ENCODE measurements around the gene CORT. TPM values are rescaled to one million over a fixed set of nuclear protein-coding genes. Genes with fewer than 3 reads are reported as not detected.
"Not testable (repeated sequence)": the region's sequence is repeated elsewhere in the genome, so short reads cannot be mapped to it uniquely, and the experiment has no call there.

The CORT gene
- polyA plus RNA-seq, 4 donors: 0.97 to 1.3 TPM; not detected in 2

- FAIRE-seq: no peak
- peaks cover 0 to 10% (median 0%) of the 10 kb centered on the region in 3 donors for H3K4me1 ChIP-seq (ENCODE audit: control insufficient read depth in 3 of 3, insufficient read depth in 2 of 3, low read depth in 1 of 3, low read length in 2 of 3)
- H3K27me3 ChIP-seq (ENCODE audit: control insufficient read depth in 3 of 3, insufficient read depth in 3 of 3, low read length in 3 of 3): no peaks in the 10 kb centered on the region
- H3K36me3 ChIP-seq (ENCODE audit: control insufficient read depth in 3 of 3, insufficient read depth in 2 of 3, low read depth in 1 of 3, low read length in 3 of 3): peaks cover 19 to 45% (median 21%) of the 10 kb centered on the region in 3 donors
- H3K27ac ChIP-seq (ENCODE audit: low read depth in 1 of 3, low read length in 2 of 3): no peak overlapping the region
- H3K9me3 ChIP-seq (ENCODE audit: control insufficient read depth in 2 of 2, insufficient read depth in 1 of 2, low read depth in 1 of 2, low read length in 1 of 2): no peaks in the 10 kb centered on the region
- H3K4me3 ChIP-seq (ENCODE audit: low read depth in 1 of 3, low read length in 3 of 3): no peak overlapping the region
- WGBS, 3 donors: 97 to 98% (median 98%) methylated on average over 5 of the region's 5 CpGs
- no peak for DNase-seq
Measured at GRCh38 chr1:10421637-10422036, 28.2 kb upstream of the CORT start.

GRCh38 chr1:10424034-10424433 lies 25.8 kb upstream of the CORT start:
- DNase-seq (no peak), FAIRE-seq (no peak)
- Histone ChIP-seq H3K36me3 (ENCODE audit: control insufficient read depth in 3 of 3, insufficient read depth in 2 of 3, low read depth in 1 of 3, low read length in 3 of 3) (peaks cover 11 to 25% (median 11%) of the 10 kb centered on the region in 3 donors), H3K27ac (ENCODE audit: low read depth in 1 of 3, low read length in 2 of 3) (peak overlapping the region in 1 of 3 donors; percentile 50), H3K4me3 (ENCODE audit: low read depth in 1 of 3, low read length in 3 of 3) (no peak overlapping the region), H3K4me1 (ENCODE audit: control insufficient read depth in 3 of 3, insufficient read depth in 2 of 3, low read depth in 1 of 3, low read length in 2 of 3) (peaks cover 0 to 10% (median 6%) of the 10 kb centered on the region in 3 donors), H3K9me3 (ENCODE audit: control insufficient read depth in 2 of 2, insufficient read depth in 1 of 2, low read depth in 1 of 2, low read length in 1 of 2) (no peaks in the 10 kb centered on the region), H3K27me3 (ENCODE audit: control insufficient read depth in 3 of 3, insufficient read depth in 3 of 3, low read length in 3 of 3) (no peaks in the 10 kb centered on the region)
- WGBS, 3 donors: 59 to 78% (median 66%) methylated on average over 9 of the region's 9 CpGs

DNA sequence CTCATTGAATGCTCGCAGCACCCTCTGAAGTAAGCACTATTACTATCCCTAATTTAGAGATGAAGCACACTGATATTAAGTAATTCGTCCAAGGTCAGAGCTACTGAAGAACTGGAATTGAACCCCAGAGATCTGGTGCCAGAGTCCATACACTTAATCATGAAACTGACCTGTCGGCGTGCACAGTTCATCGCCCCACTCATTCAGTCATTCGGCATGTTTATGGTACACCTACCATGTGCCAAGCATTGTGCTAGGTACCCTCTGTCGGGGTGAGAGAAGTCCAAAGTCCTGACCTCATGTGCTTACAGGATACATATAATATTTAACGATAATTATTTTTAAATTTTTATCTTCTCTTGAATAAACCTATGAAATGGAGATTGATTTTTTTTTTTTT lies 25.2 kb upstream of the CORT start:
- no peaks in the 10 kb centered on the region for H3K9me3 ChIP-seq (ENCODE audit: control insufficient read depth in 2 of 2, insufficient read depth in 1 of 2, low read depth in 1 of 2, low read length in 1 of 2)
- DNase-seq: peak; percentile 21 to 93

GRCh38 chr1:10425826-10426534 lies 23.9 kb upstream of the CORT start:
- Histone ChIP-seq H3K4me1 (ENCODE audit: control insufficient read depth in 3 of 3, insufficient read depth in 2 of 3, low read depth in 1 of 3, low read length in 2 of 3) (peaks cover 0 to 12% (median 9%) of the 10 kb centered on the region in 3 donors), H3K36me3 (ENCODE audit: control insufficient read depth in 3 of 3, insufficient read depth in 2 of 3, low read depth in 1 of 3, low read length in 3 of 3) (peaks cover 0 to 10% (median 4%) of the 10 kb centered on the region in 3 donors), H3K27ac (ENCODE audit: low read depth in 1 of 3, low read length in 2 of 3) (peak overlapping the region in 1 of 3 donors; percentile 48)
- not testable (repeated sequence) for DNase-seq; H3K27me3 ChIP-seq (ENCODE audit: control insufficient read depth in 3 of 3, insufficient read depth in 3 of 3, low read length in 3 of 3); FAIRE-seq; H3K4me3 ChIP-seq (ENCODE audit: low read depth in 1 of 3, low read length in 3 of 3); H3K9me3 ChIP-seq (ENCODE audit: control insufficient read depth in 2 of 2, insufficient read depth in 1 of 2, low read depth in 1 of 2, low read length in 1 of 2)
- 85 to 89% (median 88%) methylated on average over 19 to 21 of the region's 21 CpGs for WGBS, 3 donors

More for the DNA sequence above, 25.2 kb upstream of the CORT start:
- Histone ChIP-seq H3K27me3 (ENCODE audit: control insufficient read depth in 3 of 3, insufficient read depth in 3 of 3, low read length in 3 of 3) (no peaks in the 10 kb centered on the region), H3K27ac (ENCODE audit: low read depth in 1 of 3, low read length in 2 of 3) (peak overlapping the region in 1 of 3 donors; percentile 50), H3K4me3 (ENCODE audit: low read depth in 1 of 3, low read length in 3 of 3) (no peak overlapping the region), H3K36me3 (ENCODE audit: control insufficient read depth in 3 of 3, insufficient read depth in 2 of 3, low read depth in 1 of 3, low read length in 3 of 3) (peaks cover 5 to 19% (median 5%) of the 10 kb centered on the region in 3 donors), H3K4me1 (ENCODE audit: control insufficient read depth in 3 of 3, insufficient read depth in 2 of 3, low read depth in 1 of 3, low read length in 2 of 3) (peaks cover 0 to 10% (median 8%) of the 10 kb centered on the region in 3 donors)
- no peak for FAIRE-seq
- 22 to 61% (median 45%) methylated on average over 8 of the region's 8 CpGs for WGBS, 3 donors

DNA sequence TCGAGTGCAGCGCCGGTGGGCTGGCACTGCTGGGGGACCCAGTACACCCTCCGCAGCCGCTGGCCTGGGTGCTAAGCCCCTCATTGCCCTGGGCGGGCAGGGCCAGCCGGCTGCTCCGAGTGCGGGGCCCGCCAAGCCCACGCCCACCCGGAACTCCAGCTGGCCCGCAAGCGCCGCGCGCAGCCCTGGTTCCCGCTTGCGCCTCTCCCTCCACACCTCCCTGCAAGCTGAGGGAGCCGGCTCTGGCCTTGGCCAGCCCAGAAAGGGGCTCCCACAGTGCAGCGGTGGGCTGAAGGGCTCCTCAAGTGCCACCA lies 23.3 kb upstream of the CORT start:
- H3K36me3 ChIP-seq (ENCODE audit: control insufficient read depth in 3 of 3, insufficient read depth in 2 of 3, low read depth in 1 of 3, low read length in 3 of 3); DNase-seq; H3K9me3 ChIP-seq (ENCODE audit: control insufficient read depth in 2 of 2, insufficient read depth in 1 of 2, low read depth in 1 of 2, low read length in 1 of 2); H3K4me3 ChIP-seq (ENCODE audit: low read depth in 1 of 3, low read length in 3 of 3); FAIRE-seq; H3K27me3 ChIP-seq (ENCODE audit: control insufficient read depth in 3 of 3, insufficient read depth in 3 of 3, low read length in 3 of 3): not testable (repeated sequence)
- H3K4me1 ChIP-seq (ENCODE audit: control insufficient read depth in 3 of 3, insufficient read depth in 2 of 3, low read depth in 1 of 3, low read length in 2 of 3): peaks cover 0 to 15% (median 5%) of the 10 kb centered on the region in 3 donors
- peak overlapping the region in 1 of 3 donors; percentile 48 for H3K27ac ChIP-seq (ENCODE audit: low read depth in 1 of 3, low read length in 2 of 3)
- 91 to 97% methylated on average over 7 to 21 of the region's 21 CpGs; no CpG with 5 or more reads in 1 of the 3 donors for WGBS, 3 donors

DNA sequence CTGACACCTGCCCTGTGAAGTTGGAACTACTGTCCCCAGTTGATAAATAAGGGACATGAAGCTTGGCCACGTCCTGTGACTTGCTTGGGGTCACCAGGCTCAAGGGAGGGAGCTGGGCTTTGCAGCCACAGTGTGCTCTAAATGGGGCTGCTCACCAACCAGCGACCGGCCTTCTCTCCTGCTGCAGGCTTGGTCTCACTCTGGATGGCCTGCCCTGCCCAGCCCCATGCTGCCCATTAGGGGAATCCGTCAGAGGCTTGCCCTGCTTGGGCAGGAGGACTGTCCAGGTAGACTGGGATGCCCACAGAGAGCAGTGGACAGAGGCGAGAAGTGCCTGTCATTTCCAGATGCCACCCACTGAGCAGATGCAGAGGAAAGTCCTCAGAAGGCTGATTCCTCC lies 20.8 kb upstream of the CORT start:
- H3K27ac ChIP-seq (ENCODE audit: low read depth in 1 of 3, low read length in 2 of 3): no peak overlapping the region

DNA sequence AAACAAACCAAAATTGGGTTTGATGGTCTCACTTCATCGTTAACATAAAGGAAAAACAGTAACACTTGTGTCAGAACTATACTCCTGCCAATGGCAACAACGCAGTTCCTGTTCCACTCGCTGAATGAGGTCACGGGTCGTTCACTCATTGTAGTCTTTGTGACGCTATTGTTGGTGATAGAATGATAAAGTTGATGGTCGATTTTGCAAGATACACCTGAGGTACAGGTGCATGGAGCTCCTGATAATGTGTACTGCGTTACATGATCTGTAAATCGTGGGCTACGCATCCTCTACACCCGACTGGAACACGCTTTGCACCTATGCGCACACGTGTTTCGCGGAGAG lies 20.0 kb upstream of the CORT start:
- H3K27me3 ChIP-seq (ENCODE audit: control insufficient read depth in 3 of 3, insufficient read depth in 3 of 3, low read length in 3 of 3): no peaks in the 10 kb centered on the region
- H3K27ac ChIP-seq (ENCODE audit: low read depth in 1 of 3, low read length in 2 of 3): peak overlapping the region in 1 of 3 donors; percentile 69
- H3K36me3 ChIP-seq (ENCODE audit: control insufficient read depth in 3 of 3, insufficient read depth in 2 of 3, low read depth in 1 of 3, low read length in 3 of 3): no peaks in the 10 kb centered on the region
- WGBS, 3 donors: 9 to 19% (median 12%) methylated on average over 16 of the region's 16 CpGs
- FAIRE-seq (no peak), DNase-seq (peak in 1 of 2 donors; percentile 35)
- peaks cover 0 to 38% (median 0%) of the 10 kb centered on the region in 3 donors for H3K4me1 ChIP-seq (ENCODE audit: control insufficient read depth in 3 of 3, insufficient read depth in 2 of 3, low read depth in 1 of 3, low read length in 2 of 3)
- H3K9me3 ChIP-seq (ENCODE audit: control insufficient read depth in 2 of 2, insufficient read depth in 1 of 2, low read depth in 1 of 2, low read length in 1 of 2): no peaks in the 10 kb centered on the region
- H3K4me3 ChIP-seq (ENCODE audit: low read depth in 1 of 3, low read length in 3 of 3): peak overlapping the region in 2 of 3 donors; percentile 85 to 86

More for the DNA sequence above, 20.8 kb upstream of the CORT start:
- DNase-seq (no peak), FAIRE-seq (no peak)
- WGBS, 3 donors: 90 to 92% (median 92%) methylated on average over 5 of the region's 5 CpGs
- H3K27me3 ChIP-seq (ENCODE audit: control insufficient read depth in 3 of 3, insufficient read depth in 3 of 3, low read length in 3 of 3): no peaks in the 10 kb centered on the region
- no peaks in the 10 kb centered on the region for H3K36me3 ChIP-seq (ENCODE audit: control insufficient read depth in 3 of 3, insufficient read depth in 2 of 3, low read depth in 1 of 3, low read length in 3 of 3)
- H3K9me3 ChIP-seq (ENCODE audit: control insufficient read depth in 2 of 2, insufficient read depth in 1 of 2, low read depth in 1 of 2, low read length in 1 of 2): no peaks in the 10 kb centered on the region
- H3K4me1 ChIP-seq (ENCODE audit: control insufficient read depth in 3 of 3, insufficient read depth in 2 of 3, low read depth in 1 of 3, low read length in 2 of 3): peaks cover 0 to 35% (median 3%) of the 10 kb centered on the region in 3 donors
- no peak overlapping the region for H3K4me3 ChIP-seq (ENCODE audit: low read depth in 1 of 3, low read length in 3 of 3)

DNA sequence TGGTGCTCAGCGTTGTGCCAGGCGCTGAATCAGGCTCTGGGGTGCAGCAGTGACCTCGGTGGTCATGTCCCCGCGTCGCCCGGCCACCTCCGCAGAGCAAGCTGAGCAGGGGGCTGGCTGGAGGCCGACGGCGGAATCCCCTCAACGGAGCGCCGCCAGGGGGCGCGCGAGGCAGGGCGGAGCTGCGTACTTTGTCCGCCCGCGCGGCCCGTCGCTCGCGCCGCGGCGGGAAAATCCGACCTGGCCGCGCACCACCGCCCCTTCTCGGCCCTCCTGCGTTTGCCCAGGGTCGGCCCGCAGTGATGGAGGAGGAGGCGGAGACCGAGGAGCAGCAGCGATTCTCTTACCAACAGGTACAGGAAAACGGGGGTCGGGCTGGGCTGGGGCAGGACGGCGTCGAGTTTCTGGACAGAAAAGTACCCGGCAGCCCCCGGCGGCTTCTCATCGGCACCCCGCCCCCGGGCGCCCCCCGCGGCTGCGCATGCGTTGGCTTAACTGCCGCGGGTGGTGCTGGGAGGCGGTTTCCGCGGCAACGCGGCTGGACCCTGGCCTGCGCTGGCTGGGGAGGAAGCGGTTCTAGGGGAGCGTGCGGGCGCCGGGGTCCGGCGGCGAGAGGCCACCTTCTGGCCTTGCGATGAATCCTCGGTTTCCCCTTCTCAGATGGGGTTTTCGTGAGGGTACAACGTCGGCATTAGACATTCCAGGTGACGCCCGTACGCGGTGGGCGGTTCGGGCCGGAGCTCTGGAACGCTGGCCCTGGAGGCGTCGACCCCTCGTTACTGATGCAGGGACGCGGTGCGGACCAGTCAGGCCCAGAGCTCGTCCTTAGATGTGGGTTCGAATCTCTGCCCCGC lies 19.4 kb upstream of the CORT start, which contains the start of gene CENPS:
TSS of gene CENPS (plus strand) at position 218 of the 854 bp plus-strand sequence. CDS start at position 303, 85 bp downstream.
- peaks cover 0 to 38% (median 0%) of the 10 kb centered on the region in 3 donors for H3K4me1 ChIP-seq (ENCODE audit: control insufficient read depth in 3 of 3, insufficient read depth in 2 of 3, low read depth in 1 of 3, low read length in 2 of 3)
- no peaks in the 10 kb centered on the region for H3K9me3 ChIP-seq (ENCODE audit: control insufficient read depth in 2 of 2, insufficient read depth in 1 of 2, low read depth in 1 of 2, low read length in 1 of 2)
- peaks cover 0 to 3% (median 0%) of the 10 kb centered on the region in 3 donors for H3K36me3 ChIP-seq (ENCODE audit: control insufficient read depth in 3 of 3, insufficient read depth in 2 of 3, low read depth in 1 of 3, low read length in 3 of 3)
- FAIRE-seq: no peak
- peak within 1 kb of the TSS in 2 of 3 donors; percentile 80 to 82 for H3K27ac ChIP-seq (ENCODE audit: low read depth in 1 of 3, low read length in 2 of 3)
- H3K4me3 ChIP-seq (ENCODE audit: low read depth in 1 of 3, low read length in 3 of 3): peak within 1 kb of the TSS; percentile 62 to 86 (median 85)
- DNase-seq: peak; percentile 89 to 97
- no peaks in the 10 kb centered on the region for H3K27me3 ChIP-seq (ENCODE audit: control insufficient read depth in 3 of 3, insufficient read depth in 3 of 3, low read length in 3 of 3)
- WGBS, 3 donors: 0% methylated on average over 78 to 95 of the region's 95 CpGs
